MM.1S (cell line): ENCODE data around the gene INHBC.

Experiments used
- DNase-seq: peaks from one replicate; pipeline ENCODE4 v3.0.0-alpha.2; 2015
- H2AFZ ChIP-seq: fragments of 300-600 bp; sonication (generic); 2 replicates; pipeline ENCODE4 v1.6.0; 2016; ENCODE audit warnings: antibody characterized with exemption, low read length
- H3F3A ChIP-seq: fragments of 300-600 bp; sonication (generic); 2 replicates; pipeline ENCODE4 v1.6.1; 2016; ENCODE audit warnings: mild to moderate bottlenecking, antibody characterized with exemption, low read length, moderate library complexity, mixed read lengths; ENCODE audit not compliant: insufficient read depth
- H3K27ac ChIP-seq: fragments of 300-600 bp; sonication (generic); 2 replicates; pipeline ENCODE4 v1.5.1; 2016; ENCODE audit warnings: mild to moderate bottlenecking, low read length
- H3K27me3 ChIP-seq: fragments of 300-600 bp; sonication (generic); replicated peaks from 2 replicates; pipeline ENCODE4 v1.6.0; 2016; ENCODE audit warnings: low read length; ENCODE audit not compliant: insufficient read depth
- H3K36me3 ChIP-seq: fragments of 300-600 bp; sonication (generic); replicated peaks from 2 replicates; pipeline ENCODE4 v1.6.1; 2016; ENCODE audit warnings: mild to moderate bottlenecking, low read length, mixed read lengths; ENCODE audit not compliant: insufficient read depth
- H3K4me1 ChIP-seq: fragments of 300-600 bp; sonication (generic); 2 replicates; pipeline ENCODE4 v1.6.1; 2016; ENCODE audit warnings: low read length, mixed read lengths
- H3K4me2 ChIP-seq: fragments of 300-600 bp; sonication (generic); 2 replicates; pipeline ENCODE4 v1.6.0; 2016; ENCODE audit warnings: low read depth, low read length
- H3K4me3 ChIP-seq: fragments of 300-600 bp; sonication (generic); 2 replicates; pipeline ENCODE4 v1.5.1; 2016; ENCODE audit warnings: low read length, mixed read lengths
- H3K79me2 ChIP-seq: fragments of 300-600 bp; sonication (generic); 2 replicates; pipeline ENCODE4 v1.6.1; 2016; ENCODE audit warnings: mixed run types, low read length, mixed read lengths
- H3K9ac ChIP-seq: fragments of 300-600 bp; sonication (generic); 2 replicates; pipeline ENCODE4 v1.6.1; 2016; ENCODE audit warnings: low read length, mixed read lengths
- H3K9me2 ChIP-seq: fragments of 300-600 bp; sonication (generic); replicated peaks from 2 replicates; pipeline ENCODE4 v1.6.1; 2016; ENCODE audit warnings: mild to moderate bottlenecking, low read length, mixed read lengths; ENCODE audit not compliant: insufficient read depth
- H3K9me3 ChIP-seq: fragments of 300-600 bp; sonication (generic); replicated peaks from 2 replicates; pipeline ENCODE4 v1.6.1; 2016; ENCODE audit warnings: mild to moderate bottlenecking, low read length, mixed read lengths; ENCODE audit not compliant: insufficient read depth
- H4K20me1 ChIP-seq: fragments of 300-600 bp; sonication (generic); 2 replicates; pipeline ENCODE4 v1.6.1; 2016; ENCODE audit warnings: mild to moderate bottlenecking, low read length, moderate library complexity, mixed read lengths; ENCODE audit not compliant: insufficient read depth
- CTCF ChIP-seq: fragments of 300-600 bp; sonication (generic); IDR thresholded peaks from 2 replicates; pipeline ENCODE4 v1.5.1; 2016; ENCODE audit warnings: antibody characterized with exemption, low read length, mixed read lengths
- EZH2 ChIP-seq: fragments of 300-600 bp; sonication (generic); optimal IDR thresholded peaks from 2 replicates; pipeline ENCODE3; 2017; ENCODE audit warnings: low read depth, mild to moderate bottlenecking, antibody characterized with exemption, low read length, mixed read lengths
- EZH2phosphoT487 ChIP-seq: fragments of 300-600 bp; sonication (generic); IDR thresholded peaks from 2 replicates; pipeline ENCODE4 v1.6.1; 2018; ENCODE audit warnings: antibody characterized with exemption, low read length

Gene INHBC

GRCh38 chr12:57446292-57446960 is 11.8 kb downstream of the INHBC start:
- no peaks in the 10 kb centered on the region for H3K79me2 ChIP-seq
- no peak for DNase-seq
- H3K9ac ChIP-seq, result no peak overlapping the region
- no peaks in the 10 kb centered on the region for H3K36me3 ChIP-seq
- H3K4me1 ChIP-seq, result no peaks in the 10 kb centered on the region
- H4K20me1 ChIP-seq, result no peaks in the 10 kb centered on the region
- no peak overlapping the region for H3K4me2 ChIP-seq
- no peaks in the 10 kb centered on the region for H3F3A ChIP-seq
- no peak overlapping the region for H3K4me3 ChIP-seq
- H2AFZ ChIP-seq, result no peak overlapping the region
- no peak overlapping the region for H3K27ac ChIP-seq
- TF ChIP-seq CTCF, result no peak
- no peak for TF ChIP-seq EZH2phosphoT487
- TF ChIP-seq EZH2, result no peak
- H3K9me3 ChIP-seq, result no peaks in the 10 kb centered on the region
- H3K27me3 ChIP-seq, result no peaks in the 10 kb centered on the region
- no peaks in the 10 kb centered on the region for H3K9me2 ChIP-seq

- Histone ChIP-seq H2AFZ (no peak overlapping the region), H3F3A (no peaks in the 10 kb centered on the region), H3K36me3 (no peaks in the 10 kb centered on the region), H3K4me2 (no peak overlapping the region), H3K9me3 (no peaks in the 10 kb centered on the region), H3K4me3 (no peak overlapping the region), H3K9me2 (no peaks in the 10 kb centered on the region), H3K79me2 (no peaks in the 10 kb centered on the region), H3K9ac (no peak overlapping the region), H3K4me1 (no peaks in the 10 kb centered on the region), H3K27ac (no peak overlapping the region), H3K27me3 (no peaks in the 10 kb centered on the region), H4K20me1 (no peaks in the 10 kb centered on the region)
- TF ChIP-seq CTCF (no peak), EZH2phosphoT487 (no peak), EZH2 (no peak)
- no peak for DNase-seq
Observed at GRCh38 chr12:57448669-57449068, 14.1 kb downstream of the INHBC start.

- Histone ChIP-seq H3K4me1 (no peaks in the 10 kb centered on the region), H3K4me3 (no peak overlapping the region), H3K27me3 (no peaks in the 10 kb centered on the region), H3K4me2 (no peak overlapping the region), H4K20me1 (no peaks in the 10 kb centered on the region), H3F3A (no peaks in the 10 kb centered on the region), H3K36me3 (no peaks in the 10 kb centered on the region), H3K79me2 (no peaks in the 10 kb centered on the region), H3K27ac (no peak overlapping the region), H3K9ac (no peak overlapping the region), H3K9me3 (no peaks in the 10 kb centered on the region), H2AFZ (no peak overlapping the region), H3K9me2 (no peaks in the 10 kb centered on the region)
- no peak for DNase-seq
- TF ChIP-seq CTCF (no peak), EZH2phosphoT487 (no peak), EZH2 (no peak)
Observed at GRCh38 chr12:57449375-57449774, 14.8 kb downstream of the INHBC start.
